Endothelial cell of umbilical vein (primary cell): ENCODE measurements around the gene LRRC7. TPM values are rescaled to one million over a fixed set of nuclear protein-coding genes. Genes with fewer than 3 reads are reported as not detected.

Source experiments
- BruUV-seq: library from RNA; stranded (reverse); fragments of 400-500 nt; replicated peaks from 2 replicates; lab custom pipeline; 2021; lab: Mats Ljungman, UMichigan
- CTCF ChIA-PET: fragments of 300-600, 350-600 bp; sonication (Branson Sonifier 250); formaldehyde crosslinking; loops from one replicate; lab custom pipeline; 2021; ENCODE audit warnings: antibody characterized with exemption, inconsistent platforms; lab: Charles Lee
- POLR2A ChIA-PET: fragments of 300-600, 350-600 bp; sonication (Branson Sonifier 250); formaldehyde crosslinking; loops from one replicate; lab custom pipeline; 2021; ENCODE audit warnings: antibody characterized with exemption, inconsistent platforms; lab: Charles Lee
- DNase-seq: peaks from one replicate; pipeline ENCODE4 v3.0.0-alpha.2; 2011; ENCODE audit warnings: low read depth, low spot score
- FAIRE-seq: peaks from 2 replicates; lab custom pipeline; 2011; peaks lifted over from hg19 to GRCh38; lab: Jason Lieb, UNC
- H2AFZ ChIP-seq: 2 replicates; pipeline ENCODE4 v1.6.0; 2012; ENCODE audit warnings: low read depth, low read length, control low read depth, inconsistent platforms
- H3K27ac ChIP-seq: 2 replicates; pipeline ENCODE4 v1.5.1; 2011; ENCODE audit warnings: low read depth, mild to moderate bottlenecking, control low read depth, low read length, moderate library complexity; ENCODE audit not compliant: insufficient read depth
- H3K27me3 ChIP-seq, 2 experiments: 2 replicates each; pipeline versions ENCODE4 v1.6.0 to v1.6.1; 2011; ENCODE audit warnings: low read length in 2 of 2, mixed read lengths in 1 of 2; ENCODE audit not compliant: control insufficient read depth in 2 of 2, insufficient read depth in 2 of 2
- H3K36me3 ChIP-seq, 2 experiments: 2 replicates in 1 of 2; 3 replicates in 1 of 2; pipeline ENCODE4 v1.5.1; 2011; ENCODE audit warnings: low read length in 2 of 2, mild to moderate bottlenecking in 1 of 2, moderate library complexity in 1 of 2; ENCODE audit not compliant: control insufficient read depth in 2 of 2, insufficient read depth in 2 of 2; ENCODE audit errors: extremely low read depth in 1 of 2
- H3K4me1 ChIP-seq: 3 replicates; pipeline ENCODE4 v1.5.1; 2011; ENCODE audit warnings: mild to moderate bottlenecking, low read length; ENCODE audit not compliant: control insufficient read depth, insufficient read depth; ENCODE audit errors: extremely low read depth
- H3K4me2 ChIP-seq: 2 replicates; pipeline ENCODE4 v1.6.1; 2011; ENCODE audit warnings: low read length, control low read depth, mixed read lengths; ENCODE audit not compliant: insufficient read depth
- H3K4me3 ChIP-seq, 3 experiments: fragments of 200-600 bp in 1 of 3; sonication (generic), shearing (Covaris generic) in 1 of 3; replicated peaks in 1 of 3; 2 replicates each; pipeline ENCODE4 v1.5.1; 2011 to 2016; ENCODE audit warnings: control low read depth in 3 of 3, low read length in 3 of 3, mild to moderate bottlenecking in 2 of 3, inconsistent platforms in 1 of 3, low read depth in 1 of 3, moderate library complexity in 1 of 3; ENCODE audit not compliant: insufficient read depth in 1 of 3
- H3K79me2 ChIP-seq: 2 replicates; pipeline ENCODE4 v1.6.0; 2012; ENCODE audit warnings: low read length, inconsistent platforms; ENCODE audit not compliant: control insufficient read depth, insufficient read depth
- H3K9ac ChIP-seq: replicated peaks from 2 replicates; pipeline ENCODE3; 2011; ENCODE audit warnings: low read length, control low read depth; ENCODE audit not compliant: insufficient read depth; ENCODE audit errors: extremely low read depth
- H3K9me1 ChIP-seq: replicated peaks from 3 replicates; pipeline ENCODE4 v1.6.0; 2011; ENCODE audit warnings: mild to moderate bottlenecking, low read length; ENCODE audit not compliant: control insufficient read depth, insufficient read depth; ENCODE audit errors: extremely low read depth
- H3K9me3 ChIP-seq: replicated peaks from 2 replicates; pipeline ENCODE4 v1.5.1; 2012; ENCODE audit warnings: low read length, inconsistent platforms; ENCODE audit not compliant: control insufficient read depth, insufficient read depth
- H4K20me1 ChIP-seq: replicated peaks from 2 replicates; pipeline ENCODE3; 2011; ENCODE audit warnings: mild to moderate bottlenecking, low read length; ENCODE audit not compliant: control insufficient read depth, insufficient read depth; ENCODE audit errors: extremely low read depth
- CTCF ChIP-seq, 2 donors: IDR thresholded peaks; 1 replicate in 1 of 2; 2 replicates in 1 of 2; pipeline ENCODE4 v1.5.1; 2011; ENCODE audit warnings: low read length in 2 of 2, mild to moderate bottlenecking in 2 of 2, moderate library complexity in 2 of 2, control low read depth in 1 of 2, inconsistent platforms in 1 of 2, low read depth in 1 of 2; ENCODE audit not compliant: insufficient read depth in 1 of 2; ENCODE audit errors: extremely low read depth in 1 of 2
- EZH2 ChIP-seq: IDR thresholded peaks from 2 replicates; pipeline ENCODE4 v1.6.1; 2012; ENCODE audit warnings: borderline replicate concordance, low read depth, mild to moderate bottlenecking, moderate library complexity, low read length, inconsistent platforms; ENCODE audit not compliant: severe bottlenecking
- FOS ChIP-seq: IDR thresholded peaks from 2 replicates; pipeline ENCODE4 v1.6.1; 2011; ENCODE audit warnings: mild to moderate bottlenecking, low read length, moderate library complexity, borderline replicate concordance; ENCODE audit not compliant: insufficient read depth
- GATA2 ChIP-seq: IDR thresholded peaks from 2 replicates; pipeline ENCODE4 v1.7.0; 2011; ENCODE audit warnings: low read depth, mild to moderate bottlenecking, moderate library complexity, mixed read lengths, low read length; ENCODE audit not compliant: insufficient read length, insufficient read depth
- JUN ChIP-seq: IDR thresholded peaks from 2 replicates; pipeline ENCODE4 v1.6.1; 2011; ENCODE audit warnings: borderline replicate concordance, low read depth; ENCODE audit not compliant: insufficient read length, insufficient read depth
- MAX ChIP-seq: IDR thresholded peaks from 2 replicates; pipeline ENCODE4 v1.6.1; 2011; ENCODE audit not compliant: insufficient read depth, insufficient read length
- MYC ChIP-seq: IDR thresholded peaks from one replicate; pipeline ENCODE4 v1.6.1; 2011; ENCODE audit warnings: mild to moderate bottlenecking, low read depth, low read length
- POLR2A ChIP-seq: IDR thresholded peaks from 2 replicates; pipeline ENCODE4 v1.6.1; 2012; ENCODE audit warnings: low read depth, mild to moderate bottlenecking, control low read depth, low read length
- POLR2AphosphoS5 ChIP-seq: IDR thresholded peaks from 2 replicates; pipeline ENCODE4 v1.6.1; 2012; ENCODE audit warnings: low read depth, mild to moderate bottlenecking, control low read depth, low read length, moderate library complexity; ENCODE audit not compliant: insufficient read depth
- dilution Hi-C: fragments of 300-500 bp; cut with MboI; formaldehyde crosslinking; loops from one replicate; pipeline ENCODE4 v1.15.0; 2019; ENCODE audit warnings: low sequenced_read_pairs; ENCODE audit not compliant: extremely low pct_ligation_motif_present
- intact Hi-C: fragments of 100-400 bp; cut with micrococcal nuclease; formaldehyde crosslinking; loops from one replicate; pipeline ENCODE4 v1.10.0; 2022
- polyA plus RNA-seq, 4 experiments: library from polyadenylated mRNA; depleted of rRNA in 3 of 4; stranded (reverse) in 3 of 4; unstranded in 1 of 4; fragments of >200 nt; gene quantifications; 2 replicates each; pipeline versions ENCODE4 v1.2.1 to v1.2.3, GENCODE V29; 2011 to 2012; ENCODE audit warnings: missing spikeins in 1 of 4
- total RNA-seq: library from RNA; stranded (reverse); gene quantifications from 2 replicates; pipeline ENCODE4 v1.2.3, GENCODE V29; 2021

LRRC7 gene
- total and polyA plus RNA-seq, 2 donors (not counting 3 experiments of a cell fraction or from before 2014, with no cell fraction given), result 0.11 to 0.58 TPM

GRCh38 chr1:69987881-69988280, 420.2 kb downstream of the LRRC7 start:
- no peak for TF ChIP-seq JUN
- no peak for TF ChIP-seq POLR2AphosphoS5
- TF ChIP-seq POLR2A, result no peak
- no peak for TF ChIP-seq CTCF (IDR thresholded peaks at IDR 0.05; ENCODE audit: extremely low read depth in 1 of 2, insufficient read depth in 1 of 2, low read depth in 1 of 2, low read length in 2 of 2)
- no peak for TF ChIP-seq MAX
- no peak for TF ChIP-seq GATA2
- no peak for TF ChIP-seq EZH2
- no peak for TF ChIP-seq FOS
- no peak for TF ChIP-seq MYC
- Histone ChIP-seq H3K79me2 (no peaks in the 10 kb centered on the region), H3K27ac (no peak overlapping the region), H3K4me1 (no peaks in the 10 kb centered on the region), H3K9me1 (no peaks in the 10 kb centered on the region), H3K27me3 (no peaks in the 10 kb centered on the region), H3K36me3 (no peaks in the 10 kb centered on the region), H2AFZ (no peak overlapping the region), H3K4me3 (no peak overlapping the region), H3K4me2 (no peak overlapping the region), H3K9ac (no peak overlapping the region), H4K20me1 (no peaks in the 10 kb centered on the region), H3K9me3 (no peaks in the 10 kb centered on the region)
- DNase-seq, result no peak
- no TSS peak for BruUV-seq
- FAIRE-seq, result no peak
- intact Hi-C loops (no loop called here), dilution Hi-C loops (no loop called here)
- POLR2A ChIA-PET, result no interaction called here
- CTCF ChIA-PET, result no interaction called here
